H1 (cell line): ENCODE measurements around the gene C17orf50. TPM values are rescaled to one million over a fixed set of nuclear protein-coding genes. Genes with fewer than 3 reads are reported as not detected.

Experiments used
- CTCF ChIA-PET: fragments of 300-600 bp; sonication (Branson Sonifier 250); formaldehyde crosslinking; loops from one replicate; lab custom pipeline; 2021; ENCODE audit not compliant: partially characterized antibody; lab: Charles Lee
- POLR2A ChIA-PET: fragments of 300-600 bp; sonication (Branson Sonifier 250); formaldehyde crosslinking; loops from one replicate; lab custom pipeline; 2021; ENCODE audit warnings: inconsistent platforms; ENCODE audit not compliant: partially characterized antibody; lab: Charles Lee
- DNase-seq, 2 experiments: peaks; one replicate each; pipeline versions ENCODE4 v3.0.0 to v3.0.0-alpha.2; 2010 to 2022; ENCODE audit warnings: low spot score in 2 of 2, low read depth in 1 of 2, mixed read lengths in 1 of 2
- FAIRE-seq: peaks from 2 replicates; lab custom pipeline; 2011; peaks lifted over from hg19 to GRCh38; lab: Jason Lieb, UNC
- H2AFZ ChIP-seq: 2 replicates; pipeline ENCODE4 v1.8.1; 2012; ENCODE audit warnings: low read length, inconsistent platforms
- H2AK5ac ChIP-seq: 2 replicates; pipeline ENCODE4 v1.6.1; 2013; ENCODE audit warnings: low read depth, low read length
- H2BK120ac ChIP-seq: replicated peaks from 2 replicates; pipeline ENCODE3; 2013; ENCODE audit warnings: low read depth, low read length, inconsistent platforms
- H2BK12ac ChIP-seq: 2 replicates; pipeline ENCODE4 v1.6.1; 2013; ENCODE audit warnings: low read depth, low read length
- H2BK15ac ChIP-seq: 2 replicates; pipeline ENCODE4 v1.6.1; 2013; ENCODE audit warnings: low read length
- H2BK20ac ChIP-seq: 2 replicates; pipeline ENCODE4 v1.6.1; 2013; ENCODE audit warnings: low read length
- H2BK5ac ChIP-seq: 2 replicates; pipeline ENCODE4 v1.6.1; 2013; ENCODE audit warnings: low read depth, low read length
- H3K14ac ChIP-seq: 2 replicates; pipeline ENCODE4 v1.6.1; 2013; ENCODE audit warnings: inconsistent platforms; ENCODE audit not compliant: insufficient read length
- H3K18ac ChIP-seq: 2 replicates; pipeline ENCODE4 v1.6.1; 2013; ENCODE audit warnings: low read length; ENCODE audit errors: extremely low read depth
- H3K23ac ChIP-seq: 2 replicates; pipeline ENCODE4 v1.6.1; 2013; ENCODE audit warnings: inconsistent platforms; ENCODE audit not compliant: insufficient read length
- H3K23me2 ChIP-seq: 2 replicates; pipeline ENCODE4 v1.6.1; 2013; ENCODE audit warnings: low read depth, low read length
- H3K27ac ChIP-seq: 2 replicates; pipeline ENCODE4 v1.6.1; 2011; ENCODE audit warnings: low read depth, low read length, inconsistent platforms
- H3K27me3 ChIP-seq, 4 experiments: replicated peaks in 1 of 4; 1 replicate in 1 of 4; 2 replicates in 3 of 4; pipeline versions ENCODE4 v1.6.1 to v1.8.1; 2011 to 2013; ENCODE audit warnings: low read length in 3 of 4, mild to moderate bottlenecking in 3 of 4, inconsistent platforms in 2 of 4, mixed read lengths in 2 of 4, moderate library complexity in 1 of 4; ENCODE audit not compliant: control insufficient read depth in 3 of 4, insufficient read depth in 3 of 4; ENCODE audit errors: extremely low read depth in 1 of 4
- H3K36me3 ChIP-seq, 4 experiments: 2 replicates each; pipeline versions ENCODE4 v1.6.1 to v1.8.1; 2011 to 2013; ENCODE audit warnings: mild to moderate bottlenecking in 4 of 4, low read length in 3 of 4, moderate library complexity in 2 of 4, control low read depth in 1 of 4, inconsistent platforms in 1 of 4; ENCODE audit not compliant: insufficient read depth in 4 of 4, control insufficient read depth in 2 of 4
- H3K4ac ChIP-seq: replicated peaks from 2 replicates; pipeline ENCODE3; 2013; ENCODE audit warnings: low read length, low read depth, mixed read lengths, inconsistent platforms; ENCODE audit not compliant: insufficient read length
- H3K4me1 ChIP-seq, 4 experiments: replicated peaks in 1 of 4; 1 replicate in 1 of 4; 2 replicates in 3 of 4; pipeline versions ENCODE4 v1.6.1 to v1.8.1; 2011 to 2013; ENCODE audit warnings: low read length in 3 of 4, inconsistent platforms in 2 of 4, mixed read lengths in 1 of 4; ENCODE audit not compliant: insufficient read depth in 4 of 4, control insufficient read depth in 3 of 4
- H3K4me2 ChIP-seq, 2 experiments: 2 replicates each; pipeline versions ENCODE4 v1.6.1 to v1.8.1; 2011 to 2013; ENCODE audit warnings: low read depth in 2 of 2, low read length in 2 of 2, control low read depth in 1 of 2, inconsistent platforms in 1 of 2, mild to moderate bottlenecking in 1 of 2; ENCODE audit not compliant: insufficient read depth in 1 of 2
- H3K4me3 ChIP-seq, 4 experiments: fragments of 200-600, 300-600 bp in 1 of 4; sonication (generic), shearing (Covaris generic), sonication (Bioruptor Twin) in 1 of 4; 2 replicates each; pipeline versions ENCODE4 v1.5.1 to v1.8.1; 2011 to 2016; ENCODE audit warnings: low read length in 4 of 4, low read depth in 3 of 4, control low read depth in 2 of 4, inconsistent platforms in 2 of 4, mild to moderate bottlenecking in 2 of 4, mixed read lengths in 1 of 4, moderate library complexity in 1 of 4; ENCODE audit not compliant: insufficient read depth in 2 of 4; ENCODE audit errors: extremely low read depth in 1 of 4
- H3K56ac ChIP-seq: replicated peaks from 2 replicates; pipeline ENCODE3; 2013; ENCODE audit warnings: low read depth, mild to moderate bottlenecking, mixed read lengths, low read length, inconsistent platforms; ENCODE audit not compliant: insufficient read length
- H3K79me1 ChIP-seq: 2 replicates; pipeline ENCODE4 v1.6.1; 2013; ENCODE audit warnings: low read depth, low read length, control low read depth
- H3K79me2 ChIP-seq, 2 experiments: 2 replicates each; pipeline versions ENCODE4 v1.6.1 to v1.8.1; 2012 to 2013; ENCODE audit warnings: low read length in 2 of 2, mild to moderate bottlenecking in 2 of 2, inconsistent platforms in 1 of 2; ENCODE audit not compliant: insufficient read depth in 2 of 2, control insufficient read depth in 1 of 2
- H3K9ac ChIP-seq, 4 experiments: replicated peaks in 1 of 4; 1 replicate in 1 of 4; 2 replicates in 3 of 4; pipeline versions ENCODE4 v1.6.1 to v1.8.1; 2011 to 2013; ENCODE audit warnings: low read depth in 3 of 4, low read length in 3 of 4, control low read depth in 2 of 4, mild to moderate bottlenecking in 2 of 4, moderate library complexity in 2 of 4, inconsistent platforms in 1 of 4; ENCODE audit errors: extremely low read depth in 1 of 4
- H3K9me3 ChIP-seq, 2 experiments: 2 replicates each; pipeline versions ENCODE4 v1.6.1 to v1.8.1; 2012 to 2013; ENCODE audit warnings: mild to moderate bottlenecking in 2 of 2, moderate library complexity in 2 of 2, control low read depth in 1 of 2, inconsistent platforms in 1 of 2, low read depth in 1 of 2, low read length in 1 of 2, mixed read lengths in 1 of 2; ENCODE audit not compliant: insufficient read depth in 2 of 2
- H4K20me1 ChIP-seq, 2 experiments: replicated peaks in 1 of 2; 2 replicates each; pipeline versions ENCODE3 to v1.8.1; 2011 to 2013; ENCODE audit warnings: inconsistent platforms in 2 of 2, low read length in 2 of 2, mild to moderate bottlenecking in 1 of 2; ENCODE audit not compliant: insufficient read depth in 2 of 2, control insufficient read depth in 1 of 2
- H4K5ac ChIP-seq: 2 replicates; pipeline ENCODE4 v1.6.1; 2013; ENCODE audit warnings: low read length, low read depth, mixed read lengths, inconsistent platforms; ENCODE audit not compliant: insufficient read length
- H4K8ac ChIP-seq: 2 replicates; pipeline ENCODE4 v1.8.0; 2013; ENCODE audit warnings: mild to moderate bottlenecking, moderate library complexity, low read length, inconsistent platforms; ENCODE audit not compliant: insufficient read depth; ENCODE audit errors: extremely low read depth
- H4K91ac ChIP-seq: replicated peaks from 2 replicates; pipeline ENCODE3; 2013; ENCODE audit warnings: low read length, mixed read lengths, inconsistent platforms; ENCODE audit not compliant: insufficient read length
- ASH2L ChIP-seq: fragments of 200-600, 300-600 bp; sonication (generic); IDR thresholded peaks from one replicate; pipeline ENCODE4 v1.7.1; 2017; ENCODE audit warnings: low read length
- BCL11A ChIP-seq, 2 experiments: IDR thresholded peaks; one replicate each; pipeline ENCODE4 v1.6.1; 2011; ENCODE audit warnings: low read depth in 2 of 2, low read length in 2 of 2, mild to moderate bottlenecking in 2 of 2
- CBX8 ChIP-seq: fragments of 300-800, 300-1000 bp; sonication (generic); IDR thresholded peaks from 2 replicates; pipeline ENCODE4 v1.7.1; 2016; ENCODE audit warnings: low read depth, low read length, borderline replicate concordance
- JUND ChIP-seq: IDR thresholded peaks from 2 replicates; pipeline ENCODE4 v1.6.1; 2011; ENCODE audit warnings: mild to moderate bottlenecking, improper control_type of control experiment, low read length
- KDM1A ChIP-seq: fragments of 200-600, 300-600 bp; sonication (generic); IDR thresholded peaks from 2 replicates; pipeline ENCODE4 v1.7.1; 2016; ENCODE audit warnings: mild to moderate bottlenecking, low read length, borderline replicate concordance
- KDM4A ChIP-seq: IDR thresholded peaks from one replicate; pipeline ENCODE4 v1.7.1; 2012; ENCODE audit warnings: low read depth, mild to moderate bottlenecking, moderate library complexity, low read length, inconsistent platforms; ENCODE audit not compliant: severe bottlenecking
- POU5F1 ChIP-seq: IDR thresholded peaks from 2 replicates; pipeline ENCODE4 v1.6.1; 2011; ENCODE audit warnings: low read depth, mild to moderate bottlenecking, low read length, moderate library complexity
- RBBP5 ChIP-seq: IDR thresholded peaks from 2 replicates; pipeline ENCODE4 v1.7.1; 2012; ENCODE audit warnings: low read depth, mild to moderate bottlenecking, inconsistent platforms, low read length, moderate library complexity, borderline replicate concordance
- SP4 ChIP-seq: IDR thresholded peaks from 2 replicates; pipeline ENCODE4 v1.6.1; 2012; ENCODE audit warnings: low read length, inconsistent platforms
- TAF7 ChIP-seq: optimal IDR thresholded peaks from 2 replicates; pipeline ENCODE3; 2011; ENCODE audit warnings: low read depth, mild to moderate bottlenecking, inconsistent platforms, low read length, moderate library complexity, borderline replicate concordance
- ZNF274 ChIP-seq: IDR thresholded peaks from 2 replicates; pipeline ENCODE4 v1.7.0; 2012; ENCODE audit warnings: low read length, borderline replicate concordance; ENCODE audit errors: extremely low read depth
- WGBS, 2 experiments: shearing (Covaris generic) in 1 of 2; methylation state at CpG; one replicate each; pipeline versions ENCODE4 v1.1.6 to v1.1.7; 2013 to 2015; ENCODE audit warnings: low lambda C conversion rate in 2 of 2, mixed read lengths in 2 of 2, inconsistent platforms in 1 of 2, low coverage in 1 of 2, missing lambda C conversion rate in 1 of 2; ENCODE audit not compliant: insufficient replicate concordance in 2 of 2, insufficient coverage in 1 of 2, insufficient read length in 1 of 2; ENCODE audit errors: extremely low coverage in 1 of 2, missing lambda C conversion rate in 1 of 2; 5-methylcytosine and 5-hydroxymethylcytosine counted together
- polyA plus RNA-seq, 7 experiments: library from polyadenylated mRNA; depleted of rRNA in 3 of 7; stranded (reverse) in 5 of 7; unstranded in 2 of 7; fragments of >200 nt in 5 of 7; fragments of 200-250 nt in 2 of 7; gene quantifications; 1 replicate in 5 of 7; 2 replicates in 1 of 7; 4 replicates in 1 of 7; pipeline versions ENCODE4 v1.2.1 to v1.2.3, GENCODE V29; 2011 to 2013; ENCODE audit warnings: missing spikeins in 2 of 7, mixed read lengths in 2 of 7
- total RNA-seq: library from RNA; stranded (reverse); fragmentation: NEBNext Ultra II Directional; extraction: Animal tissue kit (Norgen Biotek cat#: 25700); gene quantifications from 2 replicates; pipeline ENCODE4 v1.2.1, GENCODE V29; 2021
- TF ChIP-seq, protein P1 (sequence below): IDR thresholded peaks from 2 replicates; pipeline ENCODE4 v1.6.1; 2012; ENCODE audit warnings: inconsistent platforms

C17orf50 gene
- total and polyA plus RNA-seq, 2 of the 8 experiments (the other 6 are each of a cell fraction or from before 2014, with no cell fraction given), result 0.12 TPM; not detected in 1

DNA sequence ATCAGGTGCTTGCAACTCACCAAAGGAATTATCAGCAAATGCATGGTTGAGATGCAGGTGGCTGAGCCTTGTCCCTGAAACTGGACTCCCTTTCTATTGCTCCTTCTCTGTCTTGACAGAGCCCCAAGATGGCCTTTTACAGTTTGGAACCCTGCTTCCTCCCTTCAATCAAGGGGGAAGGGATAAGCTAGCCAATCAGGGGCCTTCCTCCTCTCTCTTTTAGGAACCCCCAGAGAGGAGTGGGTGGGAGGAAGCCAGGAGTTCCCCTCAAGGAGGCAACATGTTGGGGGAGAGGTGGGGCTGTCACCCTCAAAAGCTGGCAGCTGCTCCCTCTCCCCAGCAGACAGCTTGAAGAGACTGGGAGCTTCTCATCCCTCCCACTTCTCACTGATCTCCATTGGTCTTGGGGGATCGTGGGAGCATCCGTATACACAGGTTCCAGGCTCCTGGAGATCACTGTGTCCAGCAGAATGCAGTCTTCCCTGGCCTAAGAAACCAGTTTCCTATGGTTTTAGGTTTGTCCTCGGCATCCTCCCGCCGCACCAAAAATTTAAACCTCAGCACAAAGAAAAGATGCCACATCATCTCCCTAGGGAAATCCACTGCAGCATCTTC is 22.1 kb upstream of the C17orf50 start:
- Histone ChIP-seq H2BK15ac (no peak overlapping the region), H3K18ac (no peak overlapping the region), H3K23me2 (peaks cover 5% of the 10 kb centered on the region; the same call in 1 of the 2 replicates), H4K20me1 (peaks cover 2 to 19% of the 10 kb centered on the region in 2 experiments), H2BK120ac (no peak overlapping the region), H3K23ac (no peak overlapping the region), H2BK12ac (no peak overlapping the region), H3K9ac (no peak overlapping the region), H3K4me1 (peaks cover 0 to 9% (median 0%) of the 10 kb centered on the region in 4 experiments; a peak in 4 of 7 replicates), H3K79me1 (no peaks in the 10 kb centered on the region; the same call in 1 of the 2 replicates), H4K5ac (no peak overlapping the region), H3K4ac (no peak overlapping the region), H2BK5ac (no peak overlapping the region), H3K36me3 (peaks cover 0 to 8% (median 0%) of the 10 kb centered on the region in 4 experiments; a peak in 1 of 8 replicates), H3K14ac (no peak overlapping the region), H3K27me3 (peaks cover 11 to 39% (median 34%) of the 10 kb centered on the region in 4 experiments), H3K27ac (no peak overlapping the region), H2BK20ac (no peak overlapping the region), H3K4me2 (no peak overlapping the region), H4K8ac (no peak overlapping the region), H2AK5ac (no peak overlapping the region), H4K91ac (no peak overlapping the region), H3K9me3 (peaks cover 8 to 11% of the 10 kb centered on the region in 2 experiments; a peak in 2 of 4 replicates), H3K79me2 (no peaks in the 10 kb centered on the region), H3K56ac (no peak overlapping the region), H2AFZ (no peak overlapping the region), H3K4me3 (no peak overlapping the region)
- POLR2A ChIA-PET, result no interaction called here
- WGBS, 2 experiments, result 91% methylated on average over 5 of the region's 5 CpGs; no CpG with 5 or more reads in 1 of the 2 experiments
- CTCF ChIA-PET, result interaction anchor here (0.6 to 3.4 kb wide), 6 partner anchors 9 to 162 kb away, joined by 3 to 14 read pairs (median 4); no protein-coding TSS in a partner anchor
- DNase-seq, result no peak
- no peak for FAIRE-seq
- no peak for TF ChIP-seq POU5F1
- TF ChIP-seq, protein P1, sequence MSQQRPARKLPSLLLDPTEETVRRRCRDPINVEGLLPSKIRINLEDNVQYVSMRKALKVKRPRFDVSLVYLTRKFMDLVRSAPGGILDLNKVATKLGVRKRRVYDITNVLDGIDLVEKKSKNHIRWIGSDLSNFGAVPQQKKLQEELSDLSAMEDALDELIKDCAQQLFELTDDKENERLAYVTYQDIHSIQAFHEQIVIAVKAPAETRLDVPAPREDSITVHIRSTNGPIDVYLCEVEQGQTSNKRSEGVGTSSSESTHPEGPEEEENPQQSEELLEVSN, result no peak
- TF ChIP-seq SP4, result no peak
- no peak for TF ChIP-seq ASH2L
- no peak for TF ChIP-seq CBX8
- no peak for TF ChIP-seq BCL11A (IDR thresholded peaks at IDR 0.05; ENCODE audit: low read depth in 2 of 2, low read length in 2 of 2)
- TF ChIP-seq RBBP5, result no peak
- TF ChIP-seq ZNF274, result no peak
- TF ChIP-seq TAF7, result no peak
- TF ChIP-seq KDM1A, result no peak
- TF ChIP-seq JUND, result no peak
- TF ChIP-seq KDM4A, result no peak
